ENCODE measurements around the gene HSDL2. TPM values are rescaled to one million over a fixed set of nuclear protein-coding genes. Genes with fewer than 3 reads are reported as not detected.

The HSDL2 gene
- total RNA-seq, 1 experiment from 2014 or later = 32.2 TPM

DNA sequence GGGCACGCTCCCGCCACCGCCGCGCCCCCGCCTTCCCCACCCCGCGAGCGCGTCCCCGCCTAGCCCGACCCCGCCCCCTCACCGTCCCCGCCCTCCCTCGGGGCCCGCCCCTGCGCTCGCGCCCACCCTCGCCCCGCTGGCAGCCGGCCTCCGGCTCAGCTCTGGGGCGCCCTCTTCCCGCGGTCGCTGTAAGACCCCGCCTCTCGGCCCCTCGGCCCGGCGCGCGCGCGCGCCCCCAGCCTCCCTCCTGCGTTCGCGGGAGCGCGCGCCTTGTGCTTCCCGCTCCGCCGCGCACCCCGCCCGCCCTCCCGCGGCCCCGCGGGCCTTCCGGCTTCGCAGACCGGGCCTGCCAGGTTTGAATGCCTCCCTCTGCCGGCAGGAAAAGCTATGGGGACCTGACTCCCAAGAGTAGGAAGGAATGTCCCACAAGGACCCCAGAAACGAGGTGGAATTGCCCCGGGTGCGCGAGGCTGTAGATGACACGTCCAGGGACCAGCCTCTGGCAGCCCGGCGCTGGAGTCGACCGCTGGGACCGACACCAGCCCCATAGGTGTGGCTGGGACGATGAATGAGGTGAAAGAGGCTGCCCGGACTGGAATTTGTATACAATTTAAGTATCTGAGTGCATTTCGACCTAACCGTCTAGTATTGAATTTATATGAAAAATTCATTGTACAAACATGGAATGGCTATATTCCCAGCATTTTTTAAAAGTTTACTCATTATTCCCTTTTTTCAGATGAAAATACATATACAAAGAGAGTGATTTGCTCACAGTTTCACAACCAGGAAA, 46.1 kb upstream of the HSDL2 start:
- Histone ChIP-seq H3K27ac (ENCODE audit: low read length) (peak overlapping the region; percentile 87), H3K4me1 (ENCODE audit: control insufficient read depth, insufficient read depth, low read length) (peaks cover under 1% of the 10 kb centered on the region; the same call in 1 of the 2 replicates), H3K9me3 (ENCODE audit: control insufficient read depth, insufficient read depth, low read depth, low read length) (no peaks in the 10 kb centered on the region), H3K27me3 (ENCODE audit: control insufficient read depth, insufficient read depth, low read length) (no peaks in the 10 kb centered on the region), H3K36me3 (ENCODE audit: control insufficient read depth, insufficient read depth, low read length) (no peaks in the 10 kb centered on the region; the same call in 1 of the 2 replicates), H3K4me3 (ENCODE audit: low read depth in 2 of 2, low read length in 2 of 2) (peak overlapping the region; percentile 65 to 83)
- ChIA-PET CTCF (interaction anchor here (0.6 kb wide), 3 partner anchors 12 to 223 kb away, joined by 3 to 4 read pairs (median 4); no protein-coding TSS in a partner anchor), POLR2A (interaction anchor here (0.6 to 1.0 kb wide), 2 partner anchors 38 to 220 kb away, joined by 3 to 6 read pairs; no protein-coding TSS in a partner anchor)
- in situ Hi-C loops (cut with HindIII; ENCODE audit: low pct_unique_long_range_greater_than_20kb, low sequenced_read_pairs) = no loop called here
- BruUV-seq (replicated peaks) = no TSS peak
- ATAC-seq (peak; percentile 89), DNase-seq (ENCODE audit: low read depth, low spot score) (no peak)
- intact Hi-C loops (cut with micrococcal nuclease; ENCODE audit: unreplicated experiment) = no loop called here
- TF ChIP-seq, protein P1, sequence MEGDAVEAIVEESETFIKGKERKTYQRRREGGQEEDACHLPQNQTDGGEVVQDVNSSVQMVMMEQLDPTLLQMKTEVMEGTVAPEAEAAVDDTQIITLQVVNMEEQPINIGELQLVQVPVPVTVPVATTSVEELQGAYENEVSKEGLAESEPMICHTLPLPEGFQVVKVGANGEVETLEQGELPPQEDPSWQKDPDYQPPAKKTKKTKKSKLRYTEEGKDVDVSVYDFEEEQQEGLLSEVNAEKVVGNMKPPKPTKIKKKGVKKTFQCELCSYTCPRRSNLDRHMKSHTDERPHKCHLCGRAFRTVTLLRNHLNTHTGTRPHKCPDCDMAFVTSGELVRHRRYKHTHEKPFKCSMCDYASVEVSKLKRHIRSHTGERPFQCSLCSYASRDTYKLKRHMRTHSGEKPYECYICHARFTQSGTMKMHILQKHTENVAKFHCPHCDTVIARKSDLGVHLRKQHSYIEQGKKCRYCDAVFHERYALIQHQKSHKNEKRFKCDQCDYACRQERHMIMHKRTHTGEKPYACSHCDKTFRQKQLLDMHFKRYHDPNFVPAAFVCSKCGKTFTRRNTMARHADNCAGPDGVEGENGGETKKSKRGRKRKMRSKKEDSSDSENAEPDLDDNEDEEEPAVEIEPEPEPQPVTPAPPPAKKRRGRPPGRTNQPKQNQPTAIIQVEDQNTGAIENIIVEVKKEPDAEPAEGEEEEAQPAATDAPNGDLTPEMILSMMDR (IDR thresholded peaks at IDR 0.05) = peak; percentile 83
- no peak for TF ChIP-seq TCF7L2 (IDR thresholded peaks at IDR 0.05; ENCODE audit: low read depth, low read length)
- no peak for TF ChIP-seq POLR2AphosphoS5 (IDR thresholded peaks at IDR 0.05; ENCODE audit: low read depth, low read length)
- TF ChIP-seq SIN3A (IDR thresholded peaks at IDR 0.05; ENCODE audit: borderline replicate concordance, insufficient read depth, low read depth, low read length) = 0 out of 2 replicates have a peak, but pooled peaks have one; percentile 4

DNA sequence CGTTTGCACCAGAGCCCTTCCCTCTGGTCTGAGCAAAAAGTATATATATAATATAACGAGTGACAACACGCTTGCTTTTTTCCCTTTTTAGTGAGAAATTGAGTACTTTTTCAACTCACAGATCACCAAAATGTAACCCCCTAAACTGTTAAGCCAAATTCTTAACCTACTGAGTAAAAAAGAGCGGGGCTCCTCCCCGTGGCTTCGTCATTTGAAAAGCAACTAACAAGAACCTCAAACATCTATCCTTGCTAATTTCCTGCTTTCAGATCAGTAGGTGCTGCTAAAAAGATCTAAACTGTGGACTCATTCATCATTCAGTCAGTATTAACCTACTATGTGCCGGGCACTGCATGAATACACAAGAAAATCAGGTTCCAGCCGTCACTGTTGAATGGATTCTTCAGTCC, 45.5 kb upstream of the HSDL2 start:
- intact Hi-C loops (cut with micrococcal nuclease; ENCODE audit: unreplicated experiment) = no loop called here
- DNase-seq (ENCODE audit: low read depth, low spot score) (no peak), ATAC-seq (no peak)
- CTCF ChIA-PET = interaction anchor here (0.5 to 0.6 kb wide), 2 partner anchors 11 to 12 kb away, joined by 3 to 4 read pairs; no protein-coding TSS in a partner anchor
- Histone ChIP-seq H3K4me1 (ENCODE audit: control insufficient read depth, insufficient read depth, low read length) (no peaks in the 10 kb centered on the region; the same call in 1 of the 2 replicates), H3K36me3 (ENCODE audit: control insufficient read depth, insufficient read depth, low read length) (no peaks in the 10 kb centered on the region; the same call in 1 of the 2 replicates), H3K9me3 (ENCODE audit: control insufficient read depth, insufficient read depth, low read depth, low read length) (no peaks in the 10 kb centered on the region), H3K4me3 (ENCODE audit: low read depth in 2 of 2, low read length in 2 of 2) (peak overlapping the region; percentile 54 to 74), H3K27me3 (ENCODE audit: control insufficient read depth, insufficient read depth, low read length) (no peaks in the 10 kb centered on the region), H3K27ac (ENCODE audit: low read length) (peak overlapping the region; percentile 87)
- POLR2A ChIA-PET = no interaction called here
- BruUV-seq (replicated peaks) = no TSS peak
- in situ Hi-C loops (cut with HindIII; ENCODE audit: low pct_unique_long_range_greater_than_20kb, low sequenced_read_pairs) = no loop called here
- TF ChIP-seq POLR2AphosphoS5 (IDR thresholded peaks at IDR 0.05; ENCODE audit: low read depth, low read length) = no peak
- TF ChIP-seq REST (IDR thresholded peaks at IDR 0.05; ENCODE audit: insufficient read depth in 1 of 2, low read depth in 2 of 2, low read length in 1 of 2) = no peak
- no peak for TF ChIP-seq TCF7L2 (IDR thresholded peaks at IDR 0.05; ENCODE audit: low read depth, low read length)
- TF ChIP-seq SIN3A (IDR thresholded peaks at IDR 0.05; ENCODE audit: borderline replicate concordance, insufficient read depth, low read depth, low read length) = no peak
- TF ChIP-seq, protein P1 (IDR thresholded peaks at IDR 0.05) = no peak
